Neural progenitor cell (in vitro differentiated cells): ENCODE results near the gene ATP13A4. TPM values are rescaled to one million over a fixed set of nuclear protein-coding genes. Genes with fewer than 3 reads are reported as not detected.
A peak's percentile ranks its signal among the peaks of the same experiment; 100 is the strongest.

Experiments
- DNase-seq: peaks from one replicate; pipeline ENCODE4 v3.0.0-alpha.2; 2016; ENCODE audit warnings: low spot score
- H2AFZ ChIP-seq: fragments of 200-600 bp; sonication (generic); replicated peaks from 2 replicates; pipeline ENCODE4 v1.6.1; 2016; ENCODE audit warnings: antibody characterized with exemption
- H3F3A ChIP-seq: fragments of 200-600 bp; sonication (generic); 2 replicates; pipeline ENCODE4 v1.6.1; 2016; ENCODE audit warnings: antibody characterized with exemption, low read depth
- H3K27ac ChIP-seq: fragments of 200-600 bp; sonication (generic); 2 replicates; pipeline ENCODE4 v1.5.1; 2016; ENCODE audit warnings: mild to moderate bottlenecking
- H3K27me3 ChIP-seq: fragments of 200-600 bp; sonication (generic); 2 replicates; pipeline ENCODE4 v1.6.1; 2016; ENCODE audit warnings: mild to moderate bottlenecking, moderate library complexity
- H3K36me3 ChIP-seq: fragments of 200-600 bp; sonication (generic); 2 replicates; pipeline ENCODE4 v1.5.1; 2016
- H3K4me1 ChIP-seq: fragments of 200-600 bp; sonication (generic); 2 replicates; pipeline ENCODE4 v1.6.1; 2016; ENCODE audit warnings: mixed run types
- H3K4me2 ChIP-seq: fragments of 200-600 bp; sonication (generic); 2 replicates; pipeline ENCODE4 v1.6.1; 2016
- H3K4me3 ChIP-seq: fragments of 200-600 bp; sonication (generic); 2 replicates; pipeline ENCODE4 v1.5.1; 2016
- H3K79me2 ChIP-seq: fragments of 200-600 bp; sonication (generic); 2 replicates; pipeline ENCODE4 v1.6.1; 2016; ENCODE audit warnings: low read depth
- H3K9ac ChIP-seq: fragments of 200-600 bp; sonication (generic); 2 replicates; pipeline ENCODE4 v1.6.1; 2016
- H3K9me3 ChIP-seq: fragments of 200-600 bp; sonication (generic); 2 replicates; pipeline ENCODE4 v1.5.1; 2016; ENCODE audit warnings: low read depth
- H4K20me1 ChIP-seq: fragments of 200-600 bp; sonication (generic); 2 replicates; pipeline ENCODE4 v1.6.1; 2016; ENCODE audit warnings: low read depth
- H3K27ac Mint-ChIP-seq: 3 replicates; pipeline ENCODE4 v1.8.0; 2021; ENCODE audit warnings: mixed read lengths
- H3K27me3 Mint-ChIP-seq: 2 replicates; pipeline ENCODE4 v1.8.0; 2022; ENCODE audit warnings: low read depth, mild to moderate bottlenecking, inconsistent platforms, moderate library complexity, mixed read lengths; ENCODE audit not compliant: insufficient read depth
- H3K36me3 Mint-ChIP-seq: 3 replicates; pipeline ENCODE4 v1.8.0; 2021; ENCODE audit warnings: mixed read lengths
- H3K4me1 Mint-ChIP-seq: 3 replicates; pipeline ENCODE4 v1.8.0; 2021; ENCODE audit warnings: mixed read lengths
- H3K4me3 Mint-ChIP-seq: 3 replicates; pipeline ENCODE4 v1.8.0; 2021; ENCODE audit warnings: mild to moderate bottlenecking, moderate library complexity, mixed read lengths
- H3K9me3 Mint-ChIP-seq: 3 replicates; pipeline ENCODE4 v1.8.0; 2020; ENCODE audit warnings: mixed read lengths
- EZH2 ChIP-seq: fragments of 200-600 bp; sonication (generic); IDR thresholded peaks from 2 replicates; pipeline ENCODE4 v1.6.1; 2017; ENCODE audit warnings: antibody characterized with exemption, mild to moderate bottlenecking, moderate library complexity
- EZH2phosphoT487 ChIP-seq: fragments of 200-600 bp; sonication (generic); IDR thresholded peaks from 2 replicates; pipeline ENCODE4 v1.6.1; 2017; ENCODE audit warnings: antibody characterized with exemption
- total RNA-seq: library from RNA; depleted of rRNA; stranded (reverse); fragments of >200 nt; gene quantifications from 2 replicates; pipeline ENCODE4 v1.2.3, GENCODE V29; 2015; ENCODE audit warnings: low replicate concordance
- TF ChIP-seq, protein P1 (sequence below): fragments of 200-600 bp; sonication (generic); IDR thresholded peaks from 2 replicates; pipeline ENCODE4 v1.5.1; 2017; ENCODE audit warnings: antibody characterized with exemption, mild to moderate bottlenecking

ATP13A4 gene
- total RNA-seq, 1 donor from 2014 or later = 0.32 TPM

DNA sequence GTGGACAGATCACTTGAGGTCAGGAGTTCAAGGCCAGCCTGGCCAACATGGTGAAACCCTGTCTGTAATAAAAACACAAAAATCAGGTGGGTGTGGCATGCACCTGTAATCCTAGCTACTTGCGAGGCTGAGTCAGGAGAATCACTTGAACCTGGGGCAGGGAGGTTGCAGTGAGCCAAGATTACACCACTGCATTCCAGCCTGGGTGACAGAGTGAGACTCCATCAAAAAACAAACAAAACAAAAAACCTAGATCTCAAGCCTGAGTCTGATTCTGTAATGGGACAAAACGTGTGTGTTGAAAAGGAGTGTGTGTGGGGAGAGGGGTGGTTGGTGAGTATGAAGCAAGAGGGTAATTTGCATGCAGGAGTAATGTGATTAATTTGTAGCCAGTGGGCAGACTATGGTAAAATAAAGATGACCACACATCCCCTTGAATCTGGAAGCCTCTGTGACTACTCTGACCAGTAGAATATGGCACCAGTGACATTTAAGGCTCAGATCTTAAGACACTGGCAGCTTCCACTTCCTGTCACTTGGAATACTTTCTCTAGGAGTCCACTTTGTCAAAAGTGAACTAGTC lies 19.9 kb upstream of the ATP13A4 start:
- H4K20me1 ChIP-seq = no peaks in the 10 kb centered on the region
- no peak overlapping the region for H3K4me3 ChIP-seq
- H3F3A ChIP-seq = no peaks in the 10 kb centered on the region
- no peaks in the 10 kb centered on the region for H3K27me3 ChIP-seq
- H3K4me2 ChIP-seq = no peak overlapping the region
- TF ChIP-seq, protein P1, sequence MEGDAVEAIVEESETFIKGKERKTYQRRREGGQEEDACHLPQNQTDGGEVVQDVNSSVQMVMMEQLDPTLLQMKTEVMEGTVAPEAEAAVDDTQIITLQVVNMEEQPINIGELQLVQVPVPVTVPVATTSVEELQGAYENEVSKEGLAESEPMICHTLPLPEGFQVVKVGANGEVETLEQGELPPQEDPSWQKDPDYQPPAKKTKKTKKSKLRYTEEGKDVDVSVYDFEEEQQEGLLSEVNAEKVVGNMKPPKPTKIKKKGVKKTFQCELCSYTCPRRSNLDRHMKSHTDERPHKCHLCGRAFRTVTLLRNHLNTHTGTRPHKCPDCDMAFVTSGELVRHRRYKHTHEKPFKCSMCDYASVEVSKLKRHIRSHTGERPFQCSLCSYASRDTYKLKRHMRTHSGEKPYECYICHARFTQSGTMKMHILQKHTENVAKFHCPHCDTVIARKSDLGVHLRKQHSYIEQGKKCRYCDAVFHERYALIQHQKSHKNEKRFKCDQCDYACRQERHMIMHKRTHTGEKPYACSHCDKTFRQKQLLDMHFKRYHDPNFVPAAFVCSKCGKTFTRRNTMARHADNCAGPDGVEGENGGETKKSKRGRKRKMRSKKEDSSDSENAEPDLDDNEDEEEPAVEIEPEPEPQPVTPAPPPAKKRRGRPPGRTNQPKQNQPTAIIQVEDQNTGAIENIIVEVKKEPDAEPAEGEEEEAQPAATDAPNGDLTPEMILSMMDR = no peak
- TF ChIP-seq EZH2 = no peak
- no peak for TF ChIP-seq EZH2phosphoT487
- no peaks in the 10 kb centered on the region for H3K4me1 ChIP-seq
- Mint-ChIP-seq H3K4me3 (no peak overlapping the region), H3K9me3 (no peaks in the 10 kb centered on the region), H3K27me3 (no peaks in the 10 kb centered on the region), H3K27ac (no peak overlapping the region), H3K36me3 (no peaks in the 10 kb centered on the region), H3K4me1 (no peaks in the 10 kb centered on the region)
- no peaks in the 10 kb centered on the region for H3K79me2 ChIP-seq
- H2AFZ ChIP-seq = no peak overlapping the region
- no peaks in the 10 kb centered on the region for H3K36me3 ChIP-seq
- H3K9ac ChIP-seq = no peak overlapping the region
- no peak overlapping the region for H3K27ac ChIP-seq
- H3K9me3 ChIP-seq = no peaks in the 10 kb centered on the region
- no peak for DNase-seq

DNA sequence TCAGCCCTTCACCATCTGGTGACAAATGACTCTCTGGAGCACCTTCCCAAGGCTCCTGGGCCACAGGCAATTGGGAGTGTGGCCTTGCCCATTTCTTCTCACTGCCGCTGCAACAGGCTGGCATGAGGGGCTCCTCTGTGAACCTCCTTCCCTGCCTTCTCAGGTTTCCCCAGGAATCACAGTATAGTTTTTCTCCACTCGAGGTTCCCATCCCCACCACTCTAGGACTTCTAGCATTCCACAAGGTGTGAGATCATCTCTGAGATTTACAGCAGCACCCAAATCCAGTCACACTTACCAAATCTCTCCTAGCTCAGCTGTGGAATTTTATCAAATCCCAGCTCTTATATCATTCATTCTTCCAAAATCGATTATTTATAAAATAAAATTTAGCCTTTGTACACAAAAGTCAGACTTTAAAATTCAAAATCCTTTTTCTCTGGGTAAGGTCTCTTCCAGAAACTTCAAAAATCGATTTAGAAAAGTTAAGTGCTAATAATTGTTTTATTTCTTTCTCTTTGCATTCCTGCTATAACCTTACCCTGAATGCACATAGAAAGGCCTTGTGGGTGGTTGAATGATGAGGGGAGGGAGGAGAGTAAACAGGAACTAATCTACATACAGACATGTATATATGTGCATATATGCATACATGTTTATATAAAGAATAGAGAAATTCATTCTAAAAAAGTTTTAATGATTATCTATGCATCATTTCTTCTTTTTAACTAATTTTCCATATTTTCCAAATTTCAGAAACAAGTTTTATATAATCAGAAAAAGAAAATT lies 18.9 kb upstream of the ATP13A4 start:
- DNase-seq = no peak
- TF ChIP-seq, protein P1 = no peak
- TF ChIP-seq EZH2phosphoT487 (no peak), EZH2 (no peak)
- no peaks in the 10 kb centered on the region for H3K9me3 Mint-ChIP-seq
- Histone ChIP-seq H3K36me3 (no peaks in the 10 kb centered on the region), H3K79me2 (no peaks in the 10 kb centered on the region), H3F3A (no peaks in the 10 kb centered on the region), H3K4me2 (no peak overlapping the region), H4K20me1 (no peaks in the 10 kb centered on the region), H2AFZ (no peak overlapping the region), H3K27ac (no peak overlapping the region), H3K27me3 (no peaks in the 10 kb centered on the region), H3K4me3 (no peak overlapping the region), H3K9ac (no peak overlapping the region), H3K4me1 (no peaks in the 10 kb centered on the region), H3K9me3 (no peaks in the 10 kb centered on the region)
- H3K36me3 Mint-ChIP-seq = no peaks in the 10 kb centered on the region
- H3K27me3 Mint-ChIP-seq = no peaks in the 10 kb centered on the region
- H3K4me1 Mint-ChIP-seq = no peaks in the 10 kb centered on the region
- no peak overlapping the region for H3K27ac Mint-ChIP-seq
- H3K4me3 Mint-ChIP-seq = no peak overlapping the region

DNA sequence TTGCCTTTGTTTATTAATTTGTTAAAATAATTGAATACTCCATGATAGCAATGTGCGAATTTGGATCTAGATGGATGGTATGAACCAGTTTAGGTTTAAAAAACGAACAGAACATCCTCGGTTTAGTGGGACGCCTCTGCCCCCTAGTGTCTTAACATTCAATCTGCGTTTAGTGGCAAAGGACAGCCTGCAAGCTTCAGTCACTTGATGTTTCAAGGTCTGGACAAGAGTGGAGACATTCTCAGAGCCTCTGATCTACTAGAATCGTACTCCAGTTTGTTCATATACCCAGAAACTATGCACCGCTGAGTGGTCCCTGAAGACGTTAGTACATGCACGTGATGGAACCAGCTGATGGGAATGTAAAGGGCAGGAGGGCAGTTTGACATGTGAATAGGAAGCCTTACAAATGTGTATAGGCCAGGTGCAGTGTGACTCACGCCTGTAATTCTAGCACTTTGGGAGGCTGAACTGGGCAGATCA lies 17.8 kb upstream of the ATP13A4 start:
- Histone ChIP-seq H3K4me1 (no peaks in the 10 kb centered on the region), H3F3A (no peaks in the 10 kb centered on the region), H3K27me3 (no peaks in the 10 kb centered on the region), H3K9ac (no peak overlapping the region), H3K4me2 (no peak overlapping the region), H3K79me2 (no peaks in the 10 kb centered on the region), H3K4me3 (no peak overlapping the region), H3K36me3 (no peaks in the 10 kb centered on the region), H3K9me3 (no peaks in the 10 kb centered on the region), H2AFZ (no peak overlapping the region), H3K27ac (no peak overlapping the region), H4K20me1 (no peaks in the 10 kb centered on the region)
- TF ChIP-seq EZH2 (no peak), EZH2phosphoT487 (no peak)
- TF ChIP-seq, protein P1 = peak; percentile 97
- Mint-ChIP-seq H3K36me3 (no peaks in the 10 kb centered on the region), H3K9me3 (no peaks in the 10 kb centered on the region), H3K4me1 (no peaks in the 10 kb centered on the region), H3K27me3 (no peaks in the 10 kb centered on the region), H3K27ac (no peak overlapping the region), H3K4me3 (no peak overlapping the region)
- DNase-seq = peak; percentile 81
